ENCODE data around the gene OTOF.

- no peak for TF ChIP-seq CTCF (conservative IDR thresholded peaks at IDR 0.05; ENCODE audit: low read depth in 2 of 2)
- no peak for TF ChIP-seq REST (IDR thresholded peaks at IDR 0.05; ENCODE audit: unreplicated experiment)
These were observed 13.7 kb upstream of the OTOF start for GRCh38 chr2:26491563-26492167.

All from GM23338 (cell line).